A549 (cell line): ENCODE results near the gene GCG.

Experiments
- CHD2 ChIP-seq: fragments of 150-350 bp; IDR thresholded peaks from 2 replicates; pipeline ENCODE4 v1.6.1; 2014; ENCODE audit warnings: low read length; ENCODE audit not compliant: partially characterized antibody
- EP300 ChIP-seq, 2 experiments: fragments of >200 bp; sonication (Bioruptor Twin); formaldehyde crosslinking; IDR thresholded peaks; 2 replicates in 1 of 2; 3 replicates in 1 of 2; pipeline ENCODE4 v1.6.1; 2016 to 2017
- ESRRA ChIP-seq: fragments of 150-350 bp; IDR thresholded peaks from 2 replicates; pipeline ENCODE4 v1.6.1; 2014; ENCODE audit warnings: mild to moderate bottlenecking, low read length, borderline replicate concordance
- NPAS2 ChIP-seq: fragments of 250-450 bp; sonication (Bioruptor Pico); IDR thresholded peaks from 2 replicates; pipeline ENCODE4 v1.8.0; 2022; ENCODE audit warnings: mild to moderate bottlenecking, moderate library complexity, borderline replicate concordance
- POLR2A ChIP-seq: IDR thresholded peaks from 2 replicates; pipeline ENCODE4 v1.6.1; 2012; ENCODE audit warnings: mild to moderate bottlenecking, low read length
- RAD21 ChIP-seq, 2 experiments: fragments of >200 bp in 1 of 2; sonication (Bioruptor Twin) in 1 of 2; formaldehyde crosslinking in 1 of 2; IDR thresholded peaks in 1 of 2; conservative IDR thresholded peaks in 1 of 2; 2 replicates in 1 of 2; 3 replicates in 1 of 2; pipeline ENCODE4 v1.6.1; 2012 to 2018; ENCODE audit warnings: inconsistent platforms in 1 of 2
- SREBF2 ChIP-seq: fragments of 450-650 bp; IDR thresholded peaks from 2 replicates; pipeline ENCODE4 v1.6.1; 2014; ENCODE audit warnings: mild to moderate bottlenecking, moderate library complexity
- TF ChIP-seq, protein P1 (sequence below): IDR thresholded peaks from 2 replicates; pipeline ENCODE4 v1.6.1; 2012
- TF ChIP-seq, protein P2 (sequence below): fragments of >200 bp; sonication (Bioruptor Twin); formaldehyde crosslinking; IDR thresholded peaks from 3 replicates; pipeline ENCODE4 v1.5.1; 2016
- TF ChIP-seq, protein P3 (sequence below): fragments of 450-650 bp; IDR thresholded peaks from 2 replicates; pipeline ENCODE4 v1.6.1; 2014; ENCODE audit warnings: antibody characterized with exemption

DNA sequence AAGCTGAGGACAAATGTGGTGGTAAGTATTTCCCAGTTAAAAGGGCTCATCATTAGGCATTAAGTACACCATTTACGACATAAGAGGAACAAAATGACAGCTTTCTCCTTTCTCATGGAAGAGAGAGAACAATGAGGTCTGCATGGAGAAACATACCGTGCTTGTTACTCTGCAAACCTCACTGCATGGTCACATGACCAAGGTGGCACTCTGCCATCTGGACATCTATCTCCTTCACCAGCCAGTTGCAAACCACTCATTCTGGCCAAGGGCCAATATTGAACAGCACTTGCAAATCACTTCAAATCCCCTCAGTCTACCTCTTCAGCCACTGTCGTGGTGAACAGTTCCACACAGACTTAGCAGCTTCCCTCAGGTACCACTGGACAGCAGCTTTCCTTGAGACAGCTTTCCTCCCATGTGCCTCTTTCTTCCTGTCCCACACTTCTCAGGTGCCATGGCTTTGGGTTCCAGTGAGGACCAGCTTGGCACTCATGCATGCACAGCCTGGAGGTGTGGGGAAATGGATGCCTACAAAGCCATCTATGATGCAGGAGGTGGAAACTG, 48.5 kb downstream of the GCG start:
- TF ChIP-seq, protein P1, sequence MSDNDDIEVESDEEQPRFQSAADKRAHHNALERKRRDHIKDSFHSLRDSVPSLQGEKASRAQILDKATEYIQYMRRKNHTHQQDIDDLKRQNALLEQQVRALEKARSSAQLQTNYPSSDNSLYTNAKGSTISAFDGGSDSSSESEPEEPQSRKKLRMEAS: no peak
- no peak for TF ChIP-seq POLR2A
- TF ChIP-seq NPAS2: no peak
- TF ChIP-seq, protein P2, sequence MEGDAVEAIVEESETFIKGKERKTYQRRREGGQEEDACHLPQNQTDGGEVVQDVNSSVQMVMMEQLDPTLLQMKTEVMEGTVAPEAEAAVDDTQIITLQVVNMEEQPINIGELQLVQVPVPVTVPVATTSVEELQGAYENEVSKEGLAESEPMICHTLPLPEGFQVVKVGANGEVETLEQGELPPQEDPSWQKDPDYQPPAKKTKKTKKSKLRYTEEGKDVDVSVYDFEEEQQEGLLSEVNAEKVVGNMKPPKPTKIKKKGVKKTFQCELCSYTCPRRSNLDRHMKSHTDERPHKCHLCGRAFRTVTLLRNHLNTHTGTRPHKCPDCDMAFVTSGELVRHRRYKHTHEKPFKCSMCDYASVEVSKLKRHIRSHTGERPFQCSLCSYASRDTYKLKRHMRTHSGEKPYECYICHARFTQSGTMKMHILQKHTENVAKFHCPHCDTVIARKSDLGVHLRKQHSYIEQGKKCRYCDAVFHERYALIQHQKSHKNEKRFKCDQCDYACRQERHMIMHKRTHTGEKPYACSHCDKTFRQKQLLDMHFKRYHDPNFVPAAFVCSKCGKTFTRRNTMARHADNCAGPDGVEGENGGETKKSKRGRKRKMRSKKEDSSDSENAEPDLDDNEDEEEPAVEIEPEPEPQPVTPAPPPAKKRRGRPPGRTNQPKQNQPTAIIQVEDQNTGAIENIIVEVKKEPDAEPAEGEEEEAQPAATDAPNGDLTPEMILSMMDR: no peak
- no peak for TF ChIP-seq ESRRA
- TF ChIP-seq, protein P3, sequence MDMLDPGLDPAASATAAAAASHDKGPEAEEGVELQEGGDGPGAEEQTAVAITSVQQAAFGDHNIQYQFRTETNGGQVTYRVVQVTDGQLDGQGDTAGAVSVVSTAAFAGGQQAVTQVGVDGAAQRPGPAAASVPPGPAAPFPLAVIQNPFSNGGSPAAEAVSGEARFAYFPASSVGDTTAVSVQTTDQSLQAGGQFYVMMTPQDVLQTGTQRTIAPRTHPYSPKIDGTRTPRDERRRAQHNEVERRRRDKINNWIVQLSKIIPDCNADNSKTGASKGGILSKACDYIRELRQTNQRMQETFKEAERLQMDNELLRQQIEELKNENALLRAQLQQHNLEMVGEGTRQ: no peak
- no peak for TF ChIP-seq SREBF2
- TF ChIP-seq RAD21 (conservative IDR thresholded peaks at IDR 0.05 in 1 of 2, IDR thresholded peaks at IDR 0.05 in 1 of 2): no peak
- TF ChIP-seq EP300 (IDR thresholded peaks at IDR 0.05): no peak
- no peak for TF ChIP-seq CHD2
